ENCODE results near the gene PDZD8.

The PDZD8 gene, protein sequence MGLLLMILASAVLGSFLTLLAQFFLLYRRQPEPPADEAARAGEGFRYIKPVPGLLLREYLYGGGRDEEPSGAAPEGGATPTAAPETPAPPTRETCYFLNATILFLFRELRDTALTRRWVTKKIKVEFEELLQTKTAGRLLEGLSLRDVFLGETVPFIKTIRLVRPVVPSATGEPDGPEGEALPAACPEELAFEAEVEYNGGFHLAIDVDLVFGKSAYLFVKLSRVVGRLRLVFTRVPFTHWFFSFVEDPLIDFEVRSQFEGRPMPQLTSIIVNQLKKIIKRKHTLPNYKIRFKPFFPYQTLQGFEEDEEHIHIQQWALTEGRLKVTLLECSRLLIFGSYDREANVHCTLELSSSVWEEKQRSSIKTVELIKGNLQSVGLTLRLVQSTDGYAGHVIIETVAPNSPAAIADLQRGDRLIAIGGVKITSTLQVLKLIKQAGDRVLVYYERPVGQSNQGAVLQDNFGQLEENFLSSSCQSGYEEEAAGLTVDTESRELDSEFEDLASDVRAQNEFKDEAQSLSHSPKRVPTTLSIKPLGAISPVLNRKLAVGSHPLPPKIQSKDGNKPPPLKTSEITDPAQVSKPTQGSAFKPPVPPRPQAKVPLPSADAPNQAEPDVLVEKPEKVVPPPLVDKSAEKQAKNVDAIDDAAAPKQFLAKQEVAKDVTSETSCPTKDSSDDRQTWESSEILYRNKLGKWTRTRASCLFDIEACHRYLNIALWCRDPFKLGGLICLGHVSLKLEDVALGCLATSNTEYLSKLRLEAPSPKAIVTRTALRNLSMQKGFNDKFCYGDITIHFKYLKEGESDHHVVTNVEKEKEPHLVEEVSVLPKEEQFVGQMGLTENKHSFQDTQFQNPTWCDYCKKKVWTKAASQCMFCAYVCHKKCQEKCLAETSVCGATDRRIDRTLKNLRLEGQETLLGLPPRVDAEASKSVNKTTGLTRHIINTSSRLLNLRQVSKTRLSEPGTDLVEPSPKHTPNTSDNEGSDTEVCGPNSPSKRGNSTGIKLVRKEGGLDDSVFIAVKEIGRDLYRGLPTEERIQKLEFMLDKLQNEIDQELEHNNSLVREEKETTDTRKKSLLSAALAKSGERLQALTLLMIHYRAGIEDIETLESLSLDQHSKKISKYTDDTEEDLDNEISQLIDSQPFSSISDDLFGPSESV

DNA sequence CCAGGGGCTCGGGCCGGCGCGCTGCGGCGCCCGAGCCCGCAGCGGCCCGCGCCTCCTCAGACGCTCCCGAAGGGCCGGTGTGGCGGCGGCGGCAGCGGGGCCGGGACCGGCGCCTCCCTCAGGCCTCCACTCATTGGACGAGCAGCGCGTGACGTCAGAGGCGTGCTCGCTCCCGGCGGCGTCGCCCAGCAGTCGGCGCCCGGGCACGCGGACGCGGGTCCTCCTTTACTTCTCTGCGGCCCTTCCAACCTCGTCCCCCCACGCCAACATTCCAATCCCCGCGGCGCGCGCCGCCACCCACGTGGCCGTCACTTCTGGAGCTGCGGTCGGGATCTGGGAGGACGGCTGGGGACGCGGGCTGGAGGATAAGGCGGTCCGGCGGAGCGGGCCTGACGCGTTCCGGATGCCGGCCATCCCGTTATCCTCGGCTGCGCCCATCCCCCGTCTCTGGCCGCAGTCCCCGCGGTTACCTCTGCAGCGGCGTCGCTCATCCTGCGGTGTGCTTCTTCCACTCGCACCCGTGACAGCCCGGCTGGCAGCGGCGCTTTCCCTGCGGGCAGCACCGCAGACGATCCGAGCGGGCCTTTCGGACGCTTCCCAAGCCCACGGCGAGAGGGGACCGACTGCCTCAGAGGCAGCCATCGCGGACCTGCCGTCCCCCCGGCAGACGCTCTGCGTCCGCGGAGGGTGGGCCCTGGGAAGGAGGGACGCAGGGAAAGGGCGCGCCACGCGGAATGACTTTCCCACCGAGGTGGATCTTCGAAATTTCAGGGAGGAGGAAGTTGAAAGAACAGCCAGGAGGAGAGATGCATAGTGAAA lies at the start of gene PDZD8:
TSS of gene PDZD8 (minus strand) at position 81 of the 819 bp plus-strand sequence. CDS start 213 bp downstream, outside the sequence.
- DNase-seq (ENCODE audit: insufficient read length, low spot score): peak; percentile 83

DNA sequence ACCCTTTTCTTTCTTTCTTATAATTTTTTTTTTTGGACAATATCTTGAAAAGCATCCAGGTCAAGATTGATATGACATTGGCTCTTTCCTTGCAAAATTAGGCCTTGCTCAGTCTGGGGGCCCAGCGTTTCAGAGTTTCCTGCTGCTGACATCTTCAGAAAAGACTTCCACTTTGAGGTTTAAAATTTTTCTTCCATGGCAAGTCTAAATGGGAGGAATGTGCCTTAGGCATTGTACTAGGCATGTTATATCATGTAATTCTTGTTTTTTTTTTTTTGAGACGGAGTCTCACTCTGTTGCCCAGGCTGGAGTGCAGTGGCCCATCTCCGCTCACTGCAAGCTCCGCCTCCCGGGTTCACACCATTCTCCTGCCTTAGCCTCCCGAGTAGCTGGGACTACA lies 48.9 kb upstream of the PDZD8 start:
- FAIRE-seq: no peak
- no peak for DNase-seq (ENCODE audit: insufficient read length, low spot score)

More for the DNA sequence above, at the start of gene PDZD8:
- FAIRE-seq: no peak

DNA sequence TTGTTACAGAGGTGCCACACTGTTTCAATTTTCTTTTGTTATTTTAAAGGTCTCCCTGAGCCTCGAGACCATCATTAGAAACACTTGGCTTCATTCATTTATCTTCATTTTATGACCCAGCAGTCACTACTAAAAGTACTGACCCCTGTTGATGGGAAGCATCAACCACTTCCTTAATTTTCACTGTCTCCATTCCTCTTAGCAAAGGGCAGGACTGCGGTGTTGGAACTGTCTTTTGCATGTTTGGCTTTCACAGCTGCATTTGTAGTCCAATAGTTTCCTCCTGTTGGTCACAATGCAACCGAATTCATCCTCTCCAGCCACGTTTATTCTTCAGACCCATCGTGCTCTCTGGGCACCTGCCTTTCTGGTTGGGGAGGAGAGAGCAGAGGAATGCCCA lies 46.7 kb upstream of the PDZD8 start:
- DNase-seq (ENCODE audit: insufficient read length, low spot score): no peak
- FAIRE-seq: no peak

DNA sequence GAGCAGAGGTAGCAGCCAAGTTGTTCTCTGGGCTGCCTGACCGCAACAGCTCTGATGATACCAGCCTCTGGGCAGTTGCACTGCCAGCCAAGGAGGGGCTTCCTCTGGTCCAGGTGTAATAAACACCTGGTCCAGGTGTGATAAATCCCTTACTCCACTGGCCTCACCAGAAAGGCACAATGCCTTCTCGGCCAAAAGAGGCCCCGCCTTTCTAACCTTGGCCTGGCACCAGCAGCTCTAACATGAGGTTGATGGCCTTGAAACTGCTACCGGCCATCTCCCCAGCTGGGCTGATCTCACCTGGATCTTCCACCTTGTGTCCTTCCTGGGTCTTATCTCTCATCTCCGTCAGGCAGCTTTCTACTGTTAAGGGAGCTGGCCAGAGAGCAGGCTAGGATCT lies 45.5 kb upstream of the PDZD8 start:
- no peak for FAIRE-seq

DNA sequence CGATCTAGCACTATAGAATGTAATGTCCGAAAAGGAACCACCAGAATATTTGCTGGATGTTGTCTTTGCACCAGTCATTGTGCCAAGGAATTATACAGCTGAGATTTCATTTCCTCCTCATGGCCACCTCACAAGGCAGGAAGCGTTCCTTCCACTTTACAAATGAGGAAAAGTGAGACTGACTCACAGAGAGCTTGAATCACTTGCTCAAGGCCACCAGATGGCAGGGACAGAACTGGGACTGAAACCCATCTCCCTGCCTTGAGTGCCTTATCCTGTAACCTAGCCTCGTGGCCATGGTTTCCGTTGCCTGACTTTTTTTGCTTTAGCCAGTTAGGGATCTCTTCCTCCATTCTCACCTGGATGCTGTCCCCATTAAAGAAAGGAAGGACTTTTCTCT lies 44.7 kb upstream of the PDZD8 start:
- no peak for FAIRE-seq
- DNase-seq (ENCODE audit: insufficient read length, low spot score): no peak

More for the DNA sequence above, 45.5 kb upstream of the PDZD8 start:
- no peak for DNase-seq (ENCODE audit: insufficient read length, low spot score)

DNA sequence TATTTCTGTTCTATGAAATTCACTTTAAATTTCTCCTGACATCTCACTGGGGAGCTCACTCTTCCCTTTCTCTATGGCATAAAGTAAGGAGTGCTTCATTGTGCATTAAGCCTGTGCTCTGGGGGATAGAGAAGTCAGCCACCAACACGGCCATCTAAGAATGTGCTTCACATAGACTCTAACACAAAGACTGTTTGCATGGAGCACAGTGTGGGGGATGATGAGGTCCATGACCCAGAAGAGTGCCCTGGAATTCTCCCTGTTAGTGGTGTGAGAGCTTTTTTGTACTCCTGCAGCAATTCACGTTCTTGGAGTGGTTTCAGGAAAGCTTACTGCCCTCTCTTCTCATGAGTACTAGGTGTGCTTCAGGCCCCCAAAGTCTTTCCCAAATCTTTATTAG lies 43.9 kb upstream of the PDZD8 start:
- no peak for DNase-seq (ENCODE audit: insufficient read length, low spot score)
- FAIRE-seq: no peak

DNA sequence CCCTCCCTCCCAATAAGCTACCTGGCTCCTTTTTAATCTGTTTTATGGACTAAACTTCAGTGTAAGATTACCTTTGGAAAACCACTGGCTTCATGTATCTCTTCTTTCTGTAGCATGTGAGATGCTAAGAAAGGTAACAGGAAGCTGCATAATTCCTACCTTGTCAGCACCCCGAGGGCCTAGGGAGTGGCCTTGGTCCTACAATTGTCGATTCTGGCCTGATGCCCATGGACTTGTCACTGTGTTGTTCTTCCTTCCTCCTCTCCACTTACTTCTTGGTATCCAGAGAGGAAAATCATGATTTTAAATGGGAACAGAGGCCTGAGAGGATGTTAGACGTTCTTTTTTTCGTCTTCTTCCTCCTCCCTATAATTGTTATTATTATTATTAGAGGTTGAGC lies 42.9 kb upstream of the PDZD8 start:
- FAIRE-seq: no peak
- no peak for DNase-seq (ENCODE audit: insufficient read length, low spot score)

DNA sequence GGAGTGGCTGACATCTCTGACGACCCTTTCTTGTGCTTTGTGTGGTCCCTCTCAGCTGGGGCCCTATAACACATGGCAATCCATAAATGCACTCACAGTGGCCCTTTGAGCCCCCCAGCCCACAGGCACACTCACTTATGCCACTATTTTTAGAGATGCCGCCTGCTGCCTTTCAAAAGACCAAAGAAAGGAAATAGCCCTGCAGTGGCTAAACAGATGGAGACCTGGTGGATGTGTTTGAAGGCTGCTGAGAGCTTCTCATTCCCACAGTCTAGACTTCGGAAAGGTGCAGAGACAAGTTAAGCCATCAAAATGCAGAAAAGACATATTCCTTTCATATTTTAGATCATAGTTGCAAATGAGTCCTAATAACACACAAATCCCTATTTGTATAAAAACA lies 42.0 kb upstream of the PDZD8 start:
- FAIRE-seq: no peak

DNA sequence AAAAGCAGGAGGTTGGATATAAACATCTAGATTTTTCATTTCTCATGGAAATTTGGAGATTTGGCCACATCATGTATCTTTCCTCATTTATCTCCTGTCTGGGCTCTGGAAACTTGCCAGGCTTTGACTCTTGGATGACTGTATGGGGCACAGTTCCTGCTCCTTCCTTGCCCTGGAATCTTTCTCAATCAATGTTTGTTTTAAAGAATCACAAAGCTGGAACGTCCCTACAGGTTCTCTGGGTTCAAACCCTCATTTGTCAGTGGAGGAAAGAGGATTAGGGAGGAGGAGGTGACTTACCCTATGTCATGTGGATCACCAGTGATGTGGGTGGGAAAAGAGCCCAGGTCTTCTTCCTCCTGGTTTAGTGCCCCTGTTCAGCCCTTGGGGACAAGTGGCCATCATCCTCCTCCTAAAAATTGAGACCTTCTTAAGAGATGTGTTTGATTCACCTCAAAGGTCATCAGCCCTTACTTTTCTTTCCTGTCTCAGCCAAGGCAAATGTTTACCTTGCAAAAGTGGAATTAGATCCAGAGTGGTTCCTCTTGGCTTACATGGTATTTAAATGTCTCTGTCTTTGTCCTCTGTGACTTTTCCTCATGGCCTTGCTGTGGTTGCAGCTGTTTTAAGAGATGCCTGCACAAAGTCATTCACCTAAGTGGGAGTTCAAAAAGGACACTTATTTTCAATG lies 38.8 kb upstream of the PDZD8 start:
- DNase-seq (ENCODE audit: insufficient read length, low spot score) (no peak), FAIRE-seq (no peak)

More for the DNA sequence above, 42.0 kb upstream of the PDZD8 start:
- DNase-seq (ENCODE audit: insufficient read length, low spot score): no peak

DNA sequence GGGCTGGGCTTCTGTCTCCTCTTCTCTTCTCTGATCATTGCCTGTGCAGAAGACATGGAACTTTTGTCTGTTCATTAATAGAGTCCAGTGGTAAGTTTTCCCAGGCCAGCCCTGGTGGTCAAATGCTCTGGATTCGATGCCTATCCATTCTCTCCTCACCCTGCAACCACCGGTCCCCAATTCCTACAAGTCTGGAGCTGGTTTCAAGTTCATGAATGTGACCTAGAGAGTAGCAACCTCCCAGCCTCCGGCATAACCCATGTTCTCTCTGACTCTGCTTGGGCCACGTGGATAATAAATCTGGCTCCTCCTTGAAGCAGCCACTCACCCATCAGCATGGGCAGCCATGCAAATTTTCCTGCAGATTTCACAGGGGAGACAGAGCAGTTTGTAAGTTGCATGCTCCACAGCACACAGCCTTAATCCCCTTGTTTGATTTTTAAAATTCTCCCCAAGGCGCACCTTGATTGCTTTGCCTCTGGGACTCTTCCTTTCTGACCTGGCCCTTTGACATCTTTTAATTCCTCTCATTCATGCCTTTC lies 37.3 kb upstream of the PDZD8 start:
- FAIRE-seq: no peak
- DNase-seq (ENCODE audit: insufficient read length, low spot score): no peak

DNA sequence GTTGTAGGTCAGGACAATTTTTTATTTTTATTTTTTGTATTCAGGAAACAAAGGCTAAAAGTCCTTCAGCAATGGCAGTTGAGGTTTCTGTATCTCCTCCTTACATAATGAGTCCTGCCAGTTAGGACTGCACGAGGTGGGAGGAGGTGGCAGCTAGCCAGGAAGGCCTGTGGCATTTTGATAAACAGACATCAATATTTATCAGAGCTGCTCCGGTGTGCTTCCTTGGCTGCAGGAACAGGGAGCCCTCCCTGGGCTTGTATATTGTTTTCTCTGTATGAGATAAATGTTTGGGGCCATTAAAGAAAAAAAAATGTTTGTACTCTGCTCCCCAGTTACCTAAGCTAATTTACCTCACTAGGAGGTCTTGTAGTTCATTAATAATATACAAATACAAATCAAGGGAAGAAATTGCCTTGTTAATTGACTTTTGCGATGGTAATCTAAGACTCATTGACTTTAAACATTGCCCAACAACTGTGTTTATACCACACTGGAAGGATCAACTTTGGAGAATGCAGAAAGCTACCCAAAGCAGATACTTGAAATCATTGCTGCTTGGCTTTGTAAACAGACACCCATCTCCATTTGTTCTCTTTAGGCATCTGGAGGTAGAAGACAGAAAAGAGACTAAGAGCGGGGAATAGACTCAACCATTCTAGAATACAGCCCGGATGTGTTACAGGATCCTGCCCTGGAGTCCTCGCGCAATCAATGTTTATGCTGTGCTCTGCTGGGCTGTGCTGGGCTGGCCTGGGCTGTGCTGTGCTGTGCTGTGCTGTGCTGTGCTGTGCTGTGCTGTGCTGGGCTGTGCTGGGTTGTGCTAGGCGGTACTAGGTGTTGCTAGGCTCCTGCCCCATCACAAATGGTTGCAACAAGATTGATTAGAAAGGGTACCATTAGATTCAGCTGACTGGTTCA lies 36.5 kb upstream of the PDZD8 start:
- no peak for DNase-seq (ENCODE audit: insufficient read length, low spot score)
- FAIRE-seq: no peak

DNA sequence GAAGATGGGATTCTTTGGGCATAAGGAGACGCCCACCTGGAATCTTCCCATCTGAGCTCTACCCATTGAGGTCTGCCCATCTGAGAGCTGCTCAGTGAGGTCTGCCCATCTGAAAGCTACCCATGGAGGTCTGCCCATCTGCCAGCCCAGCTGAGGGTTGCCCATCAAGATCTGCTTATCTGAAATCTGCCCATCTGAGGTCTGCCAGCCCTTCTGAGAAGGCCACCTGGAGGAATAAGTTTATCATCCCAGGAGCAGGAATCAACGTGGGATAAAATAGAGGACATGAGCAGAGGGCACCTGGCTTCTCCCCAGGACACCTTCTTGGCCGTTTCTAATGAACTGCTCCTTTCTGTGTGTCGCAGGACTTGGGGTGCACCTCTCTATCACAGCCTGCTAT lies 35.3 kb upstream of the PDZD8 start:
- FAIRE-seq (no peak), DNase-seq (ENCODE audit: insufficient read length, low spot score) (no peak)

DNA sequence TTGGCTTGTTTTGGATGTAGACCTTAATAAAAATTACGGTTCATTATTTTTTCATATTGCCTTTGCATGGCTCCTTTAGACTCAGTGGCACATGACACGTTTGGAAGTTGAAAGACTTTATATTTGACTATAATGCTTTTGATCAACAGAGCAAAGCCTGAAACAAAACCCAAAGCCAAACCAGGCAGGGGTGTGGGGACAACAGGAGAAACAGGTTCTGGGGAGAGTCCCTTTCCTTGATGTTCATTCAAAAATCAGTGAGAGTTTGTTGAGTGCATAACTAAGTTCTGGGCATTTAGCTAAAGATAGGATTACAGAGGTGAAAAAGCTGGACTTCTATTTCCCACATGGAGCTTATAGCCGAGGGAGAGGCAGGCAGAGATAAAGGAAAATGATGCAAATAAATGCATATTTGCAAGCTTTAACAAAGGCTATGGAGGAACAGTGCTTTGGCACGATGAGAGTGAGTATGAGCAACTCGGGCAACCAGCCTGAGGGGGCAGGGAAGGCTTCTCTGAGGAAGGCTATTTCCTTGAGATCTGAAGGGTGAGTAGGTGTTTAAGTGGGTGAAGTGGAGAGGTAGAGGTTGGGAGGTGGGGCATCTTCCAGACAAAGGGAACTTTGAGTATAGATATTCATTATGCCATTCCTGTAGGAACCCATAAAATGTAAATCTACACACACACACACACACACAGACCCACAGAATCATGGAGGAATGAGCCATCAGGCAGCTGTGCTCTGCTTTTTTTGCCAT lies 34.5 kb upstream of the PDZD8 start:
- DNase-seq (ENCODE audit: insufficient read length, low spot score): no peak
- no peak for FAIRE-seq

DNA sequence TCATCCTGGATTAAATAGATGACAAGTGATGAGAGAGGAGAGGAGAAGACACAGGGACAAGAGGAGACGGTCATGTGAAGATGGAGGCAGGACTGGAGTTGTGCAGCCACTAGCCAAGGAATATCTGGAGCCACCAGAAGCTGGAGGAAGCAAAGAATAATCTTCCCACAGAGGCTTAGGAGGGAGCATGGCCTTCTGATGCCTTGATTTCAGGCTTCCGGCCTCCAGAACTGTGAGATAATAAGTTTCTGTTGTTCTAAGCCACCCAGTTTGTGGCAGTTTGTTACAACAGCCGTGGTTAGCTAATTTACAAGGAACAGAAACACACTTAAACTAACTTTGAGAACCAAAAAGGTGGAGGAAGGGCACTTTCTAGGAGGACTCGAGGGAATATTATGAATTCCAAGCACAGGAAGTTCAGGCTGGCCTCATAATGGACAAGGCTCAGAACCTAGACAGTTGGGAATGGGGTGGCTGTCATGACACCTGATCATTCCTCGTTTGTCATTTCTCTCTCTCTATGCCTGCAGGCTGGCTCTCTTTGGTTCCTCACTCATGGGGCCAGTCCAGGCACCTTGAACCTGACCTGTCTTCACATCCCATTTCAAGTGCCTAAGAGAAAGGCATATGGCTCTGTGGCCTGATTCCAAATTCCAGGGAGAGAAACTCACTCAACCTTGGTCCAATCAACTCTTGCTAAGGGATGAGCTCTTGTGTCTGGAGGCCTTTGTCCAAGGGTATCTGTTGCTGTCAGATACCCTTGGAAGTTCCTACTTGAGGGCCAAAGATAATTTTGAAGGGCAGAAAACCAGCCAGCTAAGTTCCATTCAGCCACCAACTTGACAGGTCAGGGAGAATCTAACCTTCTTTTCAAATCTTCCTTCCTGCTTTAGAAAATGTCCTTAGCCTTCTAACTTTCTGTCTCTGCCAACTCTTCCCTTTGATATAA lies 33.5 kb upstream of the PDZD8 start:
- FAIRE-seq (no peak), DNase-seq (ENCODE audit: insufficient read length, low spot score) (no peak)

DNA sequence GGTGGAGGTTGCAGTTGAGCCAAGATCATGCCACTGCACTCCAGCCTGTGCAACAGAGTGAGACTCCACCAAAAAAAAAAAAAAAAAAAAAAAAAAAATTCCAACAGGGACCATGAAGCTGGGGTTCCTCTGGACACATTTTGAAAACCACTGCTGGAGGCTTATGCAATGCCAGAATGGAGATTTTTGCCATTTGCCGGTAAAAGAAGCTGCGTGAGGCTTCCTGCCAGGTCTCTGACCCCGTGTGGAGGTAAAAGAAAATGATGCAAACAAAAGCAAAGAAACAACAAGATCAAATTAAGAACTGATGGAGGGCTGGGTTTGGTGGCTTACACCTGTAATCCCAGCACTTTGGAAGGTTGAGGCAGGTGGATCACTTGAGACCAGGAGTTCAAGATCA lies 30.5 kb upstream of the PDZD8 start:
- DNase-seq (ENCODE audit: insufficient read length, low spot score) (no peak), FAIRE-seq (no peak)

DNA sequence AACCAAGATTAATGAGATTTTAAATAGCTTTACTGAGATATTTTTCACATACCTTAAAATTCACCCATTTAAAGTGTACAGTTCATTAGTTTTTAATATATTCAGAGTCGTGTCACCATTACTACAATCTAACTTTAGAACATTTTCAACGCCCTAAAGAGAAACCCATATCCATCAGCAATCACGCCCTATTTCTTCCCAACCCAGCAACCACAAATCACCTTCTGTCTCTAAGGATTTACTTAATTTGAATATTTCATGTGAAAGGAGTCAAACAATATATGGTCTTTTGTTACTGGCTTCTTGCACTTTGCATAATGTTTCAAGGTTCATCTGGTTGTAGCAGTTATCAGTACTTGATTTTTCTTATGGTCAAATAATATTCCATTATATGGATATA lies 25.1 kb upstream of the PDZD8 start:
- no peak for DNase-seq (ENCODE audit: insufficient read length, low spot score)
- FAIRE-seq: no peak

All from GM19239 (cell line).